ENCODE measurements around the gene BACE1.

The BACE1 gene

DNA sequence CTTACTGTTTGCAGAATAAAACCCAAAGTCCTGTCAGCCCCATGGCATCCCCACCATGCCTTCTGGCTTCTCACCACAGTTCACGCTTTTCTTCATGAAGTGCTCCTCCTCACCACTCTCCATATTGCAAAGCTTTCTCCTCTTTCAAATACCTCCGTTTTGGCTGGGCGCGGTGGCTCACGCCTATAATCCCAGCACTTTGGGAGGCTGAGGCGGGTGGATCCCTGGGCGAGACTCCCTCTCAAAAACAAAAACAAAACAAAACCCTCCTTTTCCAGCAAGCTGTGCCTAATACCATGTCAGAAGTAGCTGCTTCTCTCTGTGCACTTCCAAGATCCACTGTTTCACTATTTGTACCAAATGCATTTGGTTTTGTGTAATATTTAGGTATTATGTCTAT, 6.7 kb downstream of the BACE1 start:
- DNase-seq (ENCODE audit: low spot score): no peak

GRCh38 chr11:117305145-117305544, 10.9 kb downstream of the BACE1 start:
- DNase-seq (ENCODE audit: low spot score): no peak

DNA sequence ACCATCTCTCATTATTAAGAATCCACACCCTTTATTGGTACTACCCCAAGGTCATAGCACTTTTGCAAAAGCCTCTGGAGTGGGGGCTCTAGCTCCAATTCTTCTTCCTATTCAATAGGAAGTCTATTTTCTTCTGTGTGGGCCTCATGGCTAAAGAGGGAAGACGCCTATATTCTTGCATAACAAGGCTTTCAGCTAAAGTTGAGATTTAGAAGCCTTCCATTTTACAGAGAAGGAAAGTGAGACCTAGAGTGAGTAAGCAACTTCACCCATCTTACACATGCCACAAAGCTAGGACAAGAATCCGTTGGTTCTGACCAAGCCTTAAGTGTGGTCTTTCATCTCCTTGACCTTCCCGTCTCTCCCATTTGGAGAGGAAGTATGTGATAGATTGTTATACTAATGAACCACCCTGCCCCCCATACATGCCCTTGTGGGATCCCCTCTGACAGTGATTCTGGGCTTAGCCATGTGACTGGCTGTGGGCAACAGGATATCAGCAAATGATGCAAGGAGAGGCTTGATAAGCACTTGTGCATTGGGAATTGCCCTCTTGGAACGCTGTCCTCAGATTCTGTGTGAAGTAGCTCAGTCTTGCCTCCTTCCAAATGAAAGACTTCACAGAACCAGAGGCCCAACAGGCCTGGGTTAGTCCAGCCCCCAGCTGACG, 12.3 kb downstream of the BACE1 start:
- no peak for DNase-seq (ENCODE audit: low spot score)

DNA sequence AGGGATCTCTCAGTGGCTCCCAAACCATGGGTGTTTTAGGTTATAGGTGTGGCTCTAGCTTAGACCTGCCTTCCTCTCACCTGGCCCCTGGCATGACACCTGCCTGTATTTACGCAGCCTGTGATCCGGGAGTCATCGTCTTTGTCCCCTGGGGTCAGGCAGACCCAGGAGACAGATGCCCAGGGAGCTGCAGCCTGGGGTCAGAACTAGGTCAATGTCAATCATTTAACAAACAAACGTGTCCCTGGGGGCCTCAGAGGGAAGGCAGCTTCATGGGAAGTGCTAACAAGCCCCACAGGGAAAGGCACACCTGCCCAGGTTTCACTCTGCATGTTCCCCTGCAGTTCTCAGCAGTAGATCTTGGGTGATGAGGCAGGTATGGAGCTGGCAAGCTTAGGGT, 13.0 kb downstream of the BACE1 start:
- no peak for DNase-seq (ENCODE audit: low spot score)

DNA sequence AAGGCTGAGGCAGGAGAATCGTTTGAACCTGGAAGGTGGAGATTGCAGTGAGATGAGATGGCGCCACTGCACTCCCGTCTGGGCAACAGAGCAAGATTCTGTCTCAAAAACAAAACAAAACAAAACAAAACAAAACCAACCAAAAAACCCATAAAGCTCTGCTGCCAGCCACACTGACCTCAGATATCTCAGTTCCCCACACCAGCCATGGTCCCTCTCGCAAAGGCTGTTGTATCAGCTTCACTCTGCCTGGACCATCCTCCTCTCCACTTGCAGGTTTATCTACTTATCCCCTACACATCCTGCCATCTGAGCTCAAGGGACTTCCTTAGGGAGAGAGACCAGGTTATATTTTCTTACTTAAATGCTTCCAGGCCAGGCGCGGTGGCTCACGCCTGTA, 13.8 kb downstream of the BACE1 start:
- DNase-seq (ENCODE audit: low spot score): no peak

DNA sequence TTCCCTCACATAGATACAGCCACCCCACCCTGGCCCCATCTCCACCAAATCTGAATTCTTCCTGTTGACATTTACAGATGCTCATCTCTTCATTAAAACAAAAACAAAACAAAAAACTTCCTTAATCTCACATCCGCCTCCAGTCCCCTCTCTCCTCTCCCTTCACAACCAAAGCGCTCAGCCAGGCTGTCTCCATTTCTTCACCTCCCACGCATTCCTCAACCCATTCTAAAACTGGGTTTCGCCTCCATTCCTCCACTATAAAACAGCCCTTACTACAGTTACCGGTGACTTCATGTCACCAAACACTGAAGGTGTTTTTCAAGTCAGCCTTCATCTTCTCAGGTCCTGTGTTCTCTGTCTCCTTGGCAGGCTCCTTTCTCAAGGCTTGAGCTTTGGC, 15.3 kb downstream of the BACE1 start:
- DNase-seq (ENCODE audit: low spot score): no peak

- no peak for DNase-seq (ENCODE audit: low spot score)
Observed at GRCh38 chr11:117300283-117300663, 15.8 kb downstream of the BACE1 start.

DNA sequence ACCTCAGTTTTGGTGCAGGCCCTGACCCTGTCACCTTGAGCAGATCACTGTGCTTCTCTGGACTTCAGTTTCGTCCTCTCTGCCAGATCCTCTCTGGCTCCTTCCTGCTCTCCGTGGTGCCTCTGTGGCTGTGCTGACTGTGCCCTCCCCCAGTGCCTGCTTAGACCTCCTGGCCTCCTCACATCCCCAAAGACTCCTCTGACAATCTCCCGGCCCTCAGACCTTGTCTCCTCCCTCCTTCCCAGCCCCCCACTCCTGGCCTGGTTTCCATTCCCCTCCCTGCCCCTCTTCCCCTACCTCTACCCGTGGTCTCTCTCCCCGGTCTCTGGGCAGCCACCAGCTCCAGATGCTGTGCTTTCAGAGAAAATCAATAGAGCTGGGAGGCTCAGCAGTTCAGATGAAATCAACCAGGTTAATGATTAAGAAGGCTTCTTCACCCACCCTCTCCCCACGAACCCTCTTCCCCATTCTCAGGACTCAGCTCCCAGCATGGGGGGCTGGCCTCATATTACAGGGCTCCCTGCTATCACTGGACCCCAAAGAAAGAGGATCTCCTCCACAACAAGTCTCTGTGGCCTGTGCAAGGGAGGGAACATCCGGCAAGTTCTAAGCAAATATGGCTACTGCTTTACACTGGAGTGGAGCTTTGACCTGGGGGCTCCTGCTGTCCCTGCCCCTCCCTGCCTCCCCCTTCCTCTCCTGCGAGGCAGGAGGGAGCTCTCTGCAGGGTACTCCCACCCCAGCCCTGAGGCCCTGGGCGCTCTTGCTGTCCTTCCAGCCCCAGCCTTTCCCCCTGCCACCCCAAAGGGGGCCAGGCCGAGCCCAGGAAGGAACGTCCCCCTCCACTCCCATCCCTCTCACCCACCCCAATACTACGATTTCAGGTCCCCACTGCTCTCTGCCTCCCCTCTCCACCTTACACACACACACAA, 16.4 kb downstream of the BACE1 start:
- no peak for DNase-seq (ENCODE audit: low spot score)

- no peak for DNase-seq (ENCODE audit: low spot score)
Observed at GRCh38 chr11:117298195-117298594, 17.9 kb downstream of the BACE1 start.

DNA sequence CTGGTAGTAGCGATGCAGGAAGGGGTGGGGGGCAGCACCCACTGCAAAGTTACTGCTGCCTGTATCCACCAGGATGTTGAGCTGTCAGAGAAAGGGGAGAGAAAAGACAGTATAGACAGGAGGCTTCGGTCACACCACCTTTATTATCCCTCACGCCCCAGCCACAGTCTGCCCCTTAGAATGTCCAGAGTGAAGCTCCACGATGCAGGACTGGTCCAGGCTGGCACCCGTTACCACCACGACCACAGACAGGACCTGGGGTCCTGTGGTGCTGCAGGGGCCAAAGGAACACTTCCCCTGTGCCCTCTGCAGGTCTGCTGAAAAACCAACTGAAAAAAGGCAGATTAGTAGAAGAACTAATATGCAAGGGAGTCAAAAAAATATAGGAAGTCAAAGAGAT, 19.2 kb downstream of the BACE1 start:
- no peak for DNase-seq (ENCODE audit: low spot score)

DNA sequence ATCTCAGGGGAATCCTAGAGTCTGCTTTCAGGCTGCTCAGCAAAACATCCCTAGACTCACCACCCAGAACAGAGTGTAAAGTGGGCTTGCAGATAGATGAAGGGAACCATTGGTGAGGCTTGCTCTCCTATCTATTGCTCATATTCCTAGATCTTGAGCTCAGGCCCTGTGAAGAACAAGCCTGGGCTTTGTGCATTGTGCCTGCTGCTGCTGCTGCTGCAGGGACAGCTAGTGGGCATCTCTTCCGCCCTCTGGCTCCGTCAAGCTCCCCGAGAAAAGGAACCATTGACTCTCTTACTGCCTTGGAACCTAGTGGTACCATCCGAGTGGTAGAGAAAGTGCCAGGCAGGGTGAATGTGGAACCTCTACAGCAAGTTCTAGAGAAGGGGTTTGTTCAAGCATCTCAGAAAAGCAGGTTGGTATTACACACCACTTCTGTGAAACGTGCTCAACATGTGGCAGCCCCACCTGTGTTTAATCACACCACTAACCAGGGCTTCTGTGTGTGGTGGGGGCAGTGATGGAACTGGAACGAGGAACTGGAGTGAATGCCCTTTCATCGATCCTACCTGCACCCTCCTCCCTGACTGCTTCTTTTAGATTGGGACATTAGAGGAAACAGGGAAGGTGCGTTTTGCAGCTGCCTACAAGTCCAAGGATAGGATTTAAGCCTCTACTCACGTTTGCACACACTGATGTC, 20.5 kb downstream of the BACE1 start:
- no peak for DNase-seq (ENCODE audit: low spot score)

DNA sequence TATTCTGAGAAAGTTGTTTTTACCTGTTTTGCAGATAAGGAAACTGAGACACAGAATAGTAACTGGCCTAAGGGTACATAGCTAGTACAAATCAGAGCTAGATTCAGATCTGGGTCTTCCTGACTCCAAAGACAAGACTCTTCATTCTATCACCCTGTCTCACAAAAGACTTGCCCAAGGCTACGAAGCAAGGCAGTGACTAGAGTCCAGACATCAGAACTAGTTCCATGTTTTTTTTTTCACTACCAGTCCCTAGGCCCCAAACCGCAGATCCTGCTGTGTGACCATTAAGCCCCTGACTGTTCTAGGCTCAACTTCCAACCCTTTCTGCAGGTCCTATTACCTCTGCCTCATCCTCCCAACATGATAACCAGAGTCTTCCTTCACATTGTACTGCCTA, 23.4 kb downstream of the BACE1 start:
- DNase-seq (ENCODE audit: low spot score): no peak

- no peak for DNase-seq (ENCODE audit: low spot score)
Observed at GRCh38 chr11:117290809-117291396, 25.2 kb downstream of the BACE1 start, which contains the start of gene BACE1-AS. BACE1-AS (plus strand) TSS chr11:117291346.

- DNase-seq (ENCODE audit: low spot score): no peak
Observed at GRCh38 chr11:117289795-117290194, 26.3 kb downstream of the BACE1 start.

DNA sequence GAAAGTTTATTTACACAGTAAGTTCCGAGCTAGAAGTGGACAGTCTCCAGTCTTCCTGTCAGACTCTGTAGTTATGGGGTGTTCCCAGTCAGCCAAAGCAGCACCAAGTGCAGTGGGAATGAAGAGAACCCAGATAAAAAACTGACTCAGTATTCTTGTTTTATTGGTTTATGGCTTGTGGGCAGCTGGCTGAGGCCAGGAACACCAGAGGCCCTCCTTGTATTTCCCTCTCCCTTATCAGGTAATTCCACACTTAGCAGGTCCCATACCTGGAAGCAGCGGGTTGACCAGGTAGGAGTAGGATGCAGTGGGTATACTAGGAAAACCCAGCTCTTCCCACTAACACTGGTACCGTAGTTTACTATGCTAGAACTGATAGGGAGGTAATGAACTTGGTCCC, 28.4 kb downstream of the BACE1 start:
- no peak for DNase-seq (ENCODE audit: low spot score)

GRCh38 chr11:117286588-117286987, 29.5 kb downstream of the BACE1 start:
- DNase-seq (ENCODE audit: low spot score): no peak

- no peak for DNase-seq (ENCODE audit: low spot score)
Observed at GRCh38 chr11:117284053-117284452, 32.0 kb downstream of the BACE1 start.

- no peak for DNase-seq (ENCODE audit: low spot score)
Observed at GRCh38 chr11:117282956-117283355, 33.1 kb downstream of the BACE1 start.

DNA sequence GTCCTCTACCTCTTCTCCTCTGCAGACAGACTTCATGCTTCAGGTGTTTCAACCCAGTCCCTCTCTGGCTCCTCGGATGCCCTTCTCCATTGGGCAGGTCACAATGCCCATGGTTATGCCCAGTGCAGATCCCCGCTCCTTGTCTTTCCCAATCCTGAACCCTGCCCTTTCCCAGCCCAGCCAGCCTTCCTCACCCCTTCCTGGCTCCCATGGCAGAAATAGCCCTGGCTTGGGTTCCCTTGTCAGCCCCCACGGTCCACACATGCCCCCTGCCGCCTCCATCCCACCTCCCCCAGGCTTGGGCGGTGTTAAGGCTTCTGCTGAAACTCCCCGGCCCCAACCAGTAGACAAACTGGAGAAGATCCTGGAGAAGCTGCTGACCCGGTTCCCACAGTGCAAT, 34.2 kb downstream of the BACE1 start:
- no peak for DNase-seq (ENCODE audit: low spot score)

- no peak for DNase-seq (ENCODE audit: low spot score)
Observed at GRCh38 chr11:117281159-117281558, 34.9 kb downstream of the BACE1 start.

DNA sequence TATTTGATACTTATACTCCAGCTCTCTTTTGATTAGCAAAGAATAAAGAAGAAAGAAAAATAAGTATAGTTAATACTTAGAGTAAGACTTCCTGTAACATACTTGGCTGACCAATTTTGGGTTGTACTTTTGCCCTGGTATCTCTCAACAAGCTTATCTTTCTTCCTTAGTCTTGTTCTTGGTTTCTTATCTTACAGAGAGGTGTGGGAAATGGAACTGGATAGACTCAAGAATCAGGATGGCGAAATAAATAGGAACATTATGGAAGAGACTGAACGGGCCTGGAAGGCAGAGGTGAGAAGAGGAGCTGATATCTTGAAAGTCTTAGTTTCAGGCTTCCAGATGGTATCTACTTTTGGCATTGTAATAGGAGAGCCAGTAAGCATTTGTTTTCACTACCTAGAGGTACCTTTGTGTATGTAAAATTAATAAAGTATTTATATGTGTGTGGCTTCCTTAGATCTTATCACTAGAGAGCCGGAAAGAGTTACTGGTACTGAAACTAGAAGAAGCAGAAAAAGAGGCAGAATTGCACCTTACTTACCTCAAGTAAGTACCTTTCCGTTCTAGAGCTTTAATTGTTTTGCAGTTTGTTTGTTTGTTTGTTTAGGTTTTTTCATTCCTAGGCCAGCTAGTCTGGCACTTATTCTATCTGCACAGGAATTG, 36.2 kb downstream of the BACE1 start:
- DNase-seq (ENCODE audit: low spot score): no peak

GRCh38 chr11:117278347-117278746, 37.7 kb downstream of the BACE1 start:
- no peak for DNase-seq (ENCODE audit: low spot score)
